GM12801 (cell line): ENCODE results near the gene MAGED2.

Source experiments
- TF ChIP-seq, protein P1 (sequence below): IDR thresholded peaks from one replicate; pipeline ENCODE4 v1.5.1; 2011; ENCODE audit warnings: control low read depth; ENCODE audit not compliant: insufficient read length; ENCODE audit errors: extremely low read depth

MAGED2 gene

GRCh38 chrX:54824195-54824594 lies 16.6 kb downstream of the MAGED2 start:
- TF ChIP-seq, protein P1, sequence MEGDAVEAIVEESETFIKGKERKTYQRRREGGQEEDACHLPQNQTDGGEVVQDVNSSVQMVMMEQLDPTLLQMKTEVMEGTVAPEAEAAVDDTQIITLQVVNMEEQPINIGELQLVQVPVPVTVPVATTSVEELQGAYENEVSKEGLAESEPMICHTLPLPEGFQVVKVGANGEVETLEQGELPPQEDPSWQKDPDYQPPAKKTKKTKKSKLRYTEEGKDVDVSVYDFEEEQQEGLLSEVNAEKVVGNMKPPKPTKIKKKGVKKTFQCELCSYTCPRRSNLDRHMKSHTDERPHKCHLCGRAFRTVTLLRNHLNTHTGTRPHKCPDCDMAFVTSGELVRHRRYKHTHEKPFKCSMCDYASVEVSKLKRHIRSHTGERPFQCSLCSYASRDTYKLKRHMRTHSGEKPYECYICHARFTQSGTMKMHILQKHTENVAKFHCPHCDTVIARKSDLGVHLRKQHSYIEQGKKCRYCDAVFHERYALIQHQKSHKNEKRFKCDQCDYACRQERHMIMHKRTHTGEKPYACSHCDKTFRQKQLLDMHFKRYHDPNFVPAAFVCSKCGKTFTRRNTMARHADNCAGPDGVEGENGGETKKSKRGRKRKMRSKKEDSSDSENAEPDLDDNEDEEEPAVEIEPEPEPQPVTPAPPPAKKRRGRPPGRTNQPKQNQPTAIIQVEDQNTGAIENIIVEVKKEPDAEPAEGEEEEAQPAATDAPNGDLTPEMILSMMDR: no peak

DNA sequence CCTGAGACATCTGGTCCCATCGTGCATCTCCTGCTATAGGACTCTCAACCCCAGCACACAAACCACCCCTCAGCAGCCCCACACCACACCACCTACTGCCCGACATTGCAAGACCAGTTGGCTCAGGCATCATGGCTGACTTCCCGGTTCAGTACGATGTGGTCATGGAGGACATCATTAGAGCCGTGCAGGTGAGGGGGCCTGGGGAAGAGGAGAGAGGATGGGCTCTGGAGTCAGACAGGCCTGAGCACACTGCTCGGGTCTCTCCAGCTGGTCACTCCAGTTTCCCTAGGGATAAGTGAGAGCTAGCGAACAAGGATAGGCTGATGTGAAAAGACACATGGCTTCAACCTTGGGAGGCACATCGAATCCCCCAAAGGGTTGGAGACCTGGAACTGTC lies 17.2 kb downstream of the MAGED2 start:
- TF ChIP-seq, protein P1: no peak

GRCh38 chrX:54825716-54826438 lies 18.3 kb downstream of the MAGED2 start:
- TF ChIP-seq, protein P1: no peak

DNA sequence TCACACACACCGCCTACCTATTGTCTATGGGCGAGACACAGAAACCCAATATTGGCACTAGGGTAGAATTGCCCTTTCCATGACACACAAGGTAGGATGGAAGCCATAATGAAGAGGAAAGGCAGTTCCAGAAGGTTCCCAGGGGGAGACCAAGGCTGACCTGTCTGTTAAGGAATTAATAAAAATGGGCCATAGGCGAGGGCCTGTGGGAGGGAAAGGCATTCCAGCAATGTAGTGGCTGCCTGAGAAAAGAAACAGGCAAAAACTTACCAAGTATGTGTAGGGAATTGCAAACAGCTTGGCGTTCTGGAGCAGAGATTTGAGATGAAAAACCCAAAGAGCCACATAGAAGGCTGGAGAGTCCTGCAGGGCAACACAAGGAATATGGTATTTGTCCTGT lies 19.1 kb downstream of the MAGED2 start:
- TF ChIP-seq, protein P1: no peak

- TF ChIP-seq, protein P1: no peak
These were observed 31.0 kb downstream of the MAGED2 start for GRCh38 chrX:54838583-54838982.

- TF ChIP-seq, protein P1: no peak
These were observed 35.1 kb downstream of the MAGED2 start for GRCh38 chrX:54842607-54843006.

DNA sequence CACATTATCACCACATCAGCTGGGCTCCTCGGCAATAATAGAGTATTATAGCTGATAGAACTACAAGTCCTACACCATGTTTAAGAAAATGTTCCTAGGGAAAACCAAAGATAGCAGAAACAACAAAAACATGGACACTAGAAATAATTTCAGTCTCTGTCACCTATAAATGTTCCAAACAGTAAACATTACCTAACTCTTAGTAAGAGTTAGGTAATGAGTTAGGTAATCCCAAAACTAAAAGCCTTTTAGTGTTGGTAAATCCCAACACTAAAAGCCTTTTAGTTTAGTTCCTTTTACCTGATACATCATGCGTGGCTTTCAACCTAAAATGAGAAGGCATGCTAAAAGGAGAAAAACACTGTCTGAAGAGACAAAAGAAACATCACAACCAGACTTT lies 35.5 kb downstream of the MAGED2 start:
- TF ChIP-seq, protein P1: no peak

- TF ChIP-seq, protein P1: no peak
These were observed 57.7 kb downstream of the MAGED2 start for GRCh38 chrX:54865208-54865607.
